Activated naive CD4-positive, alpha-beta T cell treated with anti-CD3 and anti-CD28 coated beads for 36 hours (primary cell): ENCODE results near the gene ARF1. TPM values are rescaled to one million over a fixed set of nuclear protein-coding genes. Genes with fewer than 3 reads are reported as not detected.

Source experiments
- CTCF ChIA-PET: fragments of 350-600 bp; sonication (Branson Sonifier 250); formaldehyde crosslinking; loops from one replicate; lab custom pipeline; 2021; ENCODE audit warnings: antibody characterized with exemption; lab: Charles Lee
- DNase-seq: peaks from one replicate; pipeline ENCODE4 v3.0.0-alpha.2; 2020
- H3K27ac Mint-ChIP-seq: one replicate; pipeline ENCODE4 v1.8.0; 2021; ENCODE audit warnings: mild to moderate bottlenecking, mixed read lengths
- H3K27me3 Mint-ChIP-seq: one replicate; pipeline ENCODE4 v1.8.0; 2021; ENCODE audit warnings: low read depth, mixed read lengths
- H3K36me3 Mint-ChIP-seq: one replicate; pipeline ENCODE4 v1.8.0; 2021; ENCODE audit warnings: low read depth, mixed read lengths
- H3K4me1 Mint-ChIP-seq: one replicate; pipeline ENCODE4 v1.8.0; 2021; ENCODE audit warnings: low read depth, mixed read lengths
- H3K4me3 Mint-ChIP-seq: one replicate; pipeline ENCODE4 v1.8.0; 2021; ENCODE audit warnings: mild to moderate bottlenecking, moderate library complexity, mixed read lengths
- H3K9me3 Mint-ChIP-seq: one replicate; pipeline ENCODE4 v1.8.0; 2021; ENCODE audit warnings: mixed read lengths
- intact Hi-C: fragments of 100-400 bp; cut with micrococcal nuclease; formaldehyde crosslinking; loops from one replicate; pipeline ENCODE4 v1.15.1; 2023
- total RNA-seq, 2 experiments: library from RNA; stranded (reverse); gene quantifications; one replicate each; pipeline ENCODE4 v1.2.3, GENCODE V29; 2021

Gene ARF1
- total RNA-seq, 2 experiments from 2014 or later, result 346 to 358 TPM

DNA sequence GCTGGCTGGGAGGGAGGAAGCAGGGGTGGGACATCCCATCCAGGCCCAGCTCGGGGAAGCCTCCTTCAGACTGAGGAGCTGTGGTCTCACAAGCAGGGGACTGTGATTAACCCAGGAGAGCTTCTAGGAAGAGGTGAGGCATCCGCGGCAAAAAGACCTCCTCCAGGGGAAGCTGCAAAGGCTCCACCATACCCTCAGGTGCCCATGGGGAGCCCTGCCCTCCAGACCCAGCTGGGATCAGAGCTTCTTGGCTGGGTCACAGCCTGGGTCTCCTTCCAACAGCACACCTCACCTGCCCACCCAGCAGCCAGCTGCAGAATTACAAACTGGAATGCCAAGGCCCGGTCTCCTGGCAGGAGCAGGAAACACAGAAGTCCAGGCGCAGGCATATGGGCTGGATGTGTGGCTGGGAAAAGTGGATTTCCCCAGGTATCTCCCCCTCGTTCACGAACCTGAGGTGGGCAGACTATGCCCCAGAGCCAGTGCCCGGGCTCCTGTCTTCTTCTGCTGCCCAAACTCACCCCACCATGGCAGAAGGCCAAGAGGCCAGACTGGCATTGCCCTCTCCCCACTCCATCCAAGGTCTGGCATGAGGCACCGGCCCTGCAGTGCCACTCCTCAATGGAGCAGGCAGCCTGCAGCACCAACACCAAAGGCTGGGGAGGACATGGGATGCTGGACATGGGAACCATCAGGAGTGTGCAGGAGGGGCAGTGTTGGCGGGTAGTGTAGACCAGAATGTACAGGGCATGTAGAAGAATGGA lies 15.4 kb upstream of the ARF1 start:
- no peak for DNase-seq
- intact Hi-C loops, result no loop called here
- H3K27me3 Mint-ChIP-seq, result peaks cover 8% of the 10 kb centered on the region
- H3K9me3 Mint-ChIP-seq, result no peaks in the 10 kb centered on the region
- no peaks in the 10 kb centered on the region for H3K36me3 Mint-ChIP-seq
- no peaks in the 10 kb centered on the region for H3K4me1 Mint-ChIP-seq
- no peak overlapping the region for H3K27ac Mint-ChIP-seq
- no peak overlapping the region for H3K4me3 Mint-ChIP-seq
- CTCF ChIA-PET, result no interaction called here

DNA sequence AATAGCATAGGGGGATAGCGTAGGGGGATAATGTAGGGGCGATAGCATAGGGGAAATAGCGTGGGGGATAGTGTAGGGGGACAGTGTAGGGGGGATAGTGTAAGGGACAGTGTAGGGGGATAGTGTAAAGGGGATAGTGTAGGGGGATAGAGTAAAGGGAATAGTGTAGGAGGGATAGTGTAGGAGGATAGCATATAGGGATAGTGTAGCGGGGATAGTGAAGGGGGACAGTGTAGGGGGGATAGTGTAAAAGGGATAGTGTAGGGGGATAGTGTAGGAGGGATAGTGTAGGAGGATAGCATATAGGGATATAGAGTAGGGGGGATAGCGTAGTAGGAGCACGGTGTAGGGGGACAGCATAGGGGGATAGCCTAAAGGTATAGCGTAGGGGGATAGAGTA lies 14.1 kb upstream of the ARF1 start:
- CTCF ChIA-PET, result no interaction called here
- no peaks in the 10 kb centered on the region for H3K9me3 Mint-ChIP-seq
- intact Hi-C loops, result no loop called here

DNA sequence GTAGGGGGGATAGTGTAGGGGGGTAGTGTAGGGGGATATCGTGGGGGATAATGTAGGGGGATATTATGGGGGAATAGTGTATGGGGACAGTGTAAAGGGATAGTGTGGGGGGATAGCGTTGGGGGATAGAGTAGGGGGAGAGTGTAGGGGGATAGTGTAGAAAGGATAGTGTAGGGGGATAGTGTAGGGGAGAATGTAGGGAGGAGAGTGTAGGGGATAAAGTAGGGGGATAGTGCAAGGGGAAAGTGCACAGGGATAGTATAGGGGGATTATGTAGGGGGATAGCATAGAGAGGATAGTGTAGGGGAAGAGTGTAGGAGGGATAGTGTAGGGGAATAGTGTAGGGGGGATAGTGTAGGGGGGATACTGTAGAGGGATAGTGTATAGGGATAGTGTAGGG lies 12.3 kb upstream of the ARF1 start:
- H3K4me1 Mint-ChIP-seq, result no peaks in the 10 kb centered on the region
- H3K4me3 Mint-ChIP-seq, result no peak overlapping the region
- H3K27ac Mint-ChIP-seq, result no peak overlapping the region
- CTCF ChIA-PET, result no interaction called here
- intact Hi-C loops, result no loop called here
- DNase-seq, result no peak
- H3K27me3 Mint-ChIP-seq, result peaks cover 8% of the 10 kb centered on the region
- no peaks in the 10 kb centered on the region for H3K36me3 Mint-ChIP-seq
- no peaks in the 10 kb centered on the region for H3K9me3 Mint-ChIP-seq

More for the DNA sequence above, 14.1 kb upstream of the ARF1 start:
- H3K27ac Mint-ChIP-seq, result no peak overlapping the region
- H3K36me3 Mint-ChIP-seq, result no peaks in the 10 kb centered on the region
- DNase-seq, result no peak
- H3K4me1 Mint-ChIP-seq, result no peaks in the 10 kb centered on the region
- no peak overlapping the region for H3K4me3 Mint-ChIP-seq
- peaks cover 8% of the 10 kb centered on the region for H3K27me3 Mint-ChIP-seq

DNA sequence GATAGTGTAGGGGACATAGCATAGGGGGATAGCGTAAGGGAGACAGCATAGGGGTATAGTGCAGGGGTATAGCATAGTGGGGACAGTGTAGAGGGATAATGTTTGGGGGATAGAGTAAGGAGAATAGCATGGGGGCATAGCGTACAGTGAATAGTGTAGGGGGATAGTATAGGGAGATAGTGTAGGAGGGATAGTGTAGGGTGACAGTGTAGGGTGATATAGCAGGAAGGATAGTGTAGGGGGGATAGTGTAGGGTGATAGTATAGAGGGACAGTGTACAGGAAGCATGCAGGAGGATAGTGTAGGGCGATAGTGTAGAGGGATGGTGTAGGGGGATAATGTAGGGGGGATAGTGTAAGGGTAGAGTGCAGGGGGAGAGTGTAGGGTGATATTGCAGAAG lies 11.7 kb upstream of the ARF1 start:
- intact Hi-C loops, result no loop called here
- DNase-seq, result no peak
- H3K4me1 Mint-ChIP-seq, result no peaks in the 10 kb centered on the region
- CTCF ChIA-PET, result no interaction called here
- H3K4me3 Mint-ChIP-seq, result no peak overlapping the region
- H3K27ac Mint-ChIP-seq, result no peak overlapping the region
- no peaks in the 10 kb centered on the region for H3K36me3 Mint-ChIP-seq
- H3K27me3 Mint-ChIP-seq, result peaks cover 5% of the 10 kb centered on the region
- no peaks in the 10 kb centered on the region for H3K9me3 Mint-ChIP-seq

DNA sequence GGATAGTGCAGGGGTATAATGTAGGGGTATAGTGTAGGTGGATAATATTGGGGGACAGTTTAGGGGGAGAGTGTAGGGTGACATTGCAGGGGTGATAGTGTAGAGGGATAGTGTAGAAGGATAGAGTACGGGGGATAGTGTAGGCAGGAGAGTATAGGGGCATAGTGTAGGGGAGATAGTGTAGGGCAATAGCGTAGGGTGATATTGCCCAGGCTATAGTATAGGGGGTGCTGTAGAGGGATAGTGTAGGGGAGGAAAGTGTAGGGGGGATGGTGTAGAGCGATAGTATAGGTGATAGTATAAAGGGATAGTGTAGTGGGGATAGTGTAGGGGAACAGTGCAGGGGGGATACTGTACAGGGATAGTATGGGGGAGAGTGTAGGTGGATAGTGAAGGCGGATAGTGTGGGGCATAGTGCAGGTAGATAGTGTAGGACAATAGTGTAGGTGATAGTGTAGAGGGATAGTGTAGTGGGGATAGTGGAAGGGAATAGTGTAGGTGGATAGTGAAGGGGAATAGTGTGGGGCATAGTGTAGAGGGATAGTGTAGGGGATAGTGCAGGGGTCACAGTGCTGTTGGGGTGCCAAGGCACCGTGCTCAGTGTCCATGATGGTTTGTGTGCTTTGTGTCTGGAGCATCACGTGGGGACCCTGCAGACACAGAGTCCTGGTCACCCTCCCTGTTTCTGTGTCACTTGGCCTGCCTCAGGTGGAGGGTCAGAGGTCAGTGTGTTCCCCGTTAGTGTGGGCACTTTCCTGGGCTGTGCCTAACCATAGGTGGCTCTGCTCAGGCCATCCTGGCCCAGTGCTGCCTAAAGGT lies 10.5 kb upstream of the ARF1 start:
- intact Hi-C loops, result no loop called here
- Mint-ChIP-seq H3K27me3 (no peaks in the 10 kb centered on the region), H3K9me3 (no peaks in the 10 kb centered on the region), H3K4me1 (no peaks in the 10 kb centered on the region), H3K36me3 (no peaks in the 10 kb centered on the region), H3K4me3 (no peak overlapping the region), H3K27ac (no peak overlapping the region)
- no peak for DNase-seq
- CTCF ChIA-PET, result no interaction called here

DNA sequence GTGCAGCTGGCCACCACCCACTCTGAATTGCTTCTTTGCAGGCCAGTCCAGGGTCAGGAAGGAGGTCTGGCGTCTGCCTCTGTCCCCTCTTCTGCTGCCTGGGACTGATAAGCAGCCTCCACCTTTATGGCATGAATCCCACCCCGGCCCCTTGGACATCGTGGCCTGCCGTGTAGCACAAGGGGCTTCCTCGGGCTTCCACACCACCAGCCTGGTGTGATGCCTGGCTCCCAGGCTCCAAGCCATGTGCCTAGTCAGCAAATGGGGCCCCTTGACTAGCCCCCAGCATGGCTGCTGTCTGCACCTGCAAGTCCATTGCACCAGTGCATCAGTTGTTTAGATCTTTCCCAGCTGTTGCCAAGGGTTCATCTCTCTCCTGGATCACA lies 9.9 kb upstream of the ARF1 start:
- Mint-ChIP-seq H3K4me1 (no peaks in the 10 kb centered on the region), H3K4me3 (no peak overlapping the region), H3K27me3 (no peaks in the 10 kb centered on the region), H3K9me3 (no peaks in the 10 kb centered on the region), H3K27ac (no peak overlapping the region), H3K36me3 (no peaks in the 10 kb centered on the region)
- CTCF ChIA-PET, result no interaction called here
- DNase-seq, result no peak
- intact Hi-C loops, result no loop called here

DNA sequence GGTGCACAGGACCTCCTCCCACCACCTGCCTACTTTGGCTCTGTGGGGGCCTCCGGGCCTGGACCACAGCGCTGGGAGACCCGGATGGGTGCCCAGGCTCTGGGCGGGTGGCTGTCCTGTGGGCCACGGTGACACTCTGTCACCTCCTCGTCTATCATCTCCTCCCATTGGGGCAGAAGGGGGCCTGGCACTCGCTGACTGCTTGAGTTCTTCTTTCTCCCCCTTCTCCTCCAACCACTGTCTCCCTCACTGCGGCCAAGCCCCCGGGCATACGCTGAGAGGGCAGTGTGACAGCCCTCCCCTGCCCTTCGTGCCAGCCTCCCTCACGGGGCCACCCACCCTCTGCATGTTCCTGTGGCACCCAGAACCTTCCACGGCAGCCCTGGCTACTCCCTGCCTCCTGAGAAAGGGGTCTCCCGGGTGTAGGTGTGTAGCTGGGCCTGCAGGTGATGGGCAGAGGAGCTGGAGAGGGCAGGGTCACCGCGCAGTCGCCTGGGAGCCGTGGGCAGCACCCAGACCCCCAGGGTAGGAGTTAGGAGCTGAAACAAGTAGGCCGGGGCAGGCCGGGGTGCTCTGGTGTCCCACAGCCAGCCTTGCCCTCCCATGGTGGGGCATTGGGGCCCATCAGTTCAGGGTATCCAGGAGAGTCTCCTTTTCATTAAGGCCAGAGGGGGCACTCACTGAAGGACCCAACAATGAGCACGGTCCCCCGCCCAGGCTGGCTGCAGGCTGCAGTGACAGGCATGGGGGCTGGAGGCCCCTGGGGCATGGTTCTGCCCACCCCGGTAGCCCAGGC lies 9.2 kb upstream of the ARF1 start:
- no peaks in the 10 kb centered on the region for H3K4me1 Mint-ChIP-seq
- no peaks in the 10 kb centered on the region for H3K36me3 Mint-ChIP-seq
- CTCF ChIA-PET, result interaction anchor here (1.5 kb wide), 1 partner anchor 68 kb away, joined by 3 read pairs; no protein-coding TSS in a partner anchor
- no peak overlapping the region for H3K27ac Mint-ChIP-seq
- H3K27me3 Mint-ChIP-seq, result no peaks in the 10 kb centered on the region
- no peak overlapping the region for H3K4me3 Mint-ChIP-seq
- intact Hi-C loops, result no loop called here
- H3K9me3 Mint-ChIP-seq, result no peaks in the 10 kb centered on the region
- DNase-seq, result no peak

DNA sequence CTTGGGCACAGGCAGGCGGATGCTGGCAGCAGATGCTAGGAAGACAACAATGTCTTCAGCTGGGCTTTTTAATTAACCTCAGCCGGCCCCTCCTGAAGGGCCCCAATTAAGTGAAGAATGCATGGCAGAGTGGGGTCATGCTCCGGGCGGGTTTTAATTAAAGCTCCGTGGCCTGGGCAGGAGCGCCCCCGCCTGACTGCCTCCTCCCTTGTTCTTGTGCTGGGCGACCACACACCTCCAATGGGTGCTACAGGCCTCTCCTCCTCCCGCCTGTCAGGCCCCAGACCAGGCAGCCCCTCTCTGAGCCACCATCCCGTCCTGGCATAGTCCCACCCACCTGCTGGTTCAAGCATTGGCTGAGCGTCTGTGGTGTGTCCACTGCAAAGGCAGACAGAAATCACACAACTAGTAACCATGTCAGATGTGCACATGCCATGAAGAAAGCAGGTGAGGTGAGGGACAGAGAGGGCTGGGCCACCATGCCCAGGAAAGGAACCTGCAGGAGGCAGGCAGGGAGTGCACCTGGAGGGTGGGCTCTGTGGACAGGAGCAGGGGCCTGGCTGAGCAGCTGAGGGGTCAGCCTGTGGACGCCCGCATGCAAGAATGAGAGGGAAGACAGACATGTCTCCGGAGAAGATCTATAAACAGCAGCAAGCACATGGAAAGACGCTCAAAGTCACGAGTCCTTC lies 8.5 kb upstream of the ARF1 start:
- Mint-ChIP-seq H3K36me3 (no peaks in the 10 kb centered on the region), H3K4me3 (no peak overlapping the region), H3K9me3 (no peaks in the 10 kb centered on the region), H3K27me3 (no peaks in the 10 kb centered on the region), H3K4me1 (peaks cover 3% of the 10 kb centered on the region), H3K27ac (no peak overlapping the region)
- CTCF ChIA-PET, result interaction anchor here (0.9 to 1.5 kb wide), 2 partner anchors 69 to 74 kb away, joined by 3 read pairs; no protein-coding TSS in a partner anchor
- intact Hi-C loops, result no loop called here
- DNase-seq, result no peak

DNA sequence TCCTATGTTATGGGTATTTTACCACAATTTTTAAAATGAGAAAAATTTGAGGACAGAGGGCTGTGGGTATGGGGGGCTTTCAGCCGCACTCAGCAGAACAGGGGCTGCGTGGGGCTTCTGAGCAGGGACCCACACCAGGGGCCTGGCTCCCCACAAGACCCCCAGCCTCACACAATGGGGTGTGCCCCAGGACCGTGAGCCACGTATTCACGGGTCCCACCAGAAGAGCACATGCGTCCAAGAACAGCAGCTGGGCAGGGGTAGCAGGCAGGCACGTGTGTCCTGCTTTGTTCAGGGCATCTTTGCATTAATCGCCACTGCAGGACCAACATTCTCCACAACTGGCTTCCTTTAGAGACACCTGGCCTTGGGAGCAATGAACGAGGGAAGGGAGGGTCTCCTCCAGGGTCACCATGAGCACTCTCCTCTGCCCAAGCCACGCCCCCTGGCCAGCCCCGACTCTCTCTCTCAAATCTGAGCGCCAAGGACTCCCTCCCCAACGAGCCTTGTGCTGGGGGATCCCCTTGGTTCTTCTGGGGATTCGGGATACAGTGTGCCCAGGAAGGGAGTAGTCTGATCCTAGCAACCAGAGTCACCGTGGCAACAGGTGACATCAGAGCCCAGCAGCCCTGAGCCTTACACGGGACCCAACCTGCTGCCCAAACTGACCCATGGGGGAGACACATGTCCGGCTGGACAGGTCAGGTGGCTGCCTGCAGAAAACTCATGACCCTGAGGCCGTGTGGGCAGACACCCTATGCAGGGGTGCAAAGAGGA lies 7.4 kb upstream of the ARF1 start:
- CTCF ChIA-PET, result interaction anchor here (0.5 to 1.5 kb wide), 3 partner anchors 70 to 162 kb away, joined by 3 to 9 read pairs (median 3); no protein-coding TSS in a partner anchor
- Mint-ChIP-seq H3K4me1 (peaks cover 7% of the 10 kb centered on the region), H3K36me3 (peaks cover 1% of the 10 kb centered on the region), H3K4me3 (no peak overlapping the region), H3K27me3 (no peaks in the 10 kb centered on the region), H3K27ac (no peak overlapping the region), H3K9me3 (no peaks in the 10 kb centered on the region)
- intact Hi-C loops, result no loop called here
- no peak for DNase-seq

DNA sequence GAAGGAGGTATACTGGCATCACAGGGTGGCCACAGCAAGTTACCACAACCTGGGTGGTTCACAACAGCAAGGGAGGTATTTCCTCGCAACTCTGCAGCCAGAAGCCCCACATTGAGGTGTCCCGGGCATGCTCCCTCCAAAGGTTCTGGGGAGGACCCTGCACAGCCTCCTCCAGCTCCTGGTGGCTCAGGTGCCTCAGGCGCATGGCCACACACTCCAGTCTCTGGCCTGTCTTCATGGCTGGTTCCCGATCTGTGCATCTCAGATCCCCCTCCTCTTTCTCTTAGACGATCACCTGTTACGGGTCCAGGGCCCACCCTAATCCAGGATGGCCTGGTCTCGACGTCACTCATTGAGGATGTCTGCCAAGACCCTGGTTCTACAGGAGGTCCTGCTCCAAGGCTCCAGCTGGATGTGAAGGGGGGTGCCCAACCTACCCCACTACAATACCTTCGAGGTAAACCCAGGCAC lies 6.7 kb upstream of the ARF1 start:
- intact Hi-C loops, result no loop called here
- Mint-ChIP-seq H3K4me3 (no peak overlapping the region), H3K9me3 (no peaks in the 10 kb centered on the region), H3K4me1 (peaks cover 11% of the 10 kb centered on the region), H3K27me3 (no peaks in the 10 kb centered on the region), H3K36me3 (peaks cover 1% of the 10 kb centered on the region), H3K27ac (no peak overlapping the region)
- no peak for DNase-seq
- CTCF ChIA-PET, result interaction anchor here (0.5 kb wide), 1 partner anchor 161 kb away, joined by 9 read pairs; no protein-coding TSS in a partner anchor

DNA sequence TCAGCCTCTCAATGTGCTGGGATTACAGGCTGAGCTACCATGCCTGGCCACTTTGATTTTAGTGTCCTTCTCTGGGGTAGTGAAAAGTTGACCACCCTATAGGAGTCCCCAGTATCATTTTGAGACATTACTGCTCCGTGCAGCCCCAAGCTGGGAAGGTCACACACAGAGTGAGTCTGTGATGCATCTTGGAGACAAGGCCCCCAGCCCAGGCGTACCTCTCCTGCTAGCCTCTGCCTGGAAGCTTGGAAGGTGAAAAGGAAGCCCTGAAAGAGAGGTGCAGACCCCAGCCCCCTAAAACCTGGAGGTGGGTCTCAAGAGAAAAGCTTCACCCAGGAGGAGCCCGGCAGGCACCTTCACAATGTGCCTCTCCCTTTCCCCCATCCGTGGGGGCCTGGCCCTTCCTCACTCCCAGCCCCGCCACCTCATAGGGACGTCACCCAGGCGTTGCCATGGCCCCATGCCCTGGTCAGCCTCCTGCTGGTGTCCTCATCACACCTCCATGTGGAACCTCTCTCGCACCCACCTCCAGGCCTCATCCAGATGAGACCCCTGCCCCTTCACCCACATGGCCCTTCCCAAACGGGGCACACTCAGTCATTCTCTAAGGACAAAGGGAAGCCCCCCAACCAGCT lies 5.6 kb upstream of the ARF1 start:
- CTCF ChIA-PET, result interaction anchor here (0.6 to 1.2 kb wide), 2 partner anchors 78 to 354 kb away, joined by 3 to 6 read pairs; no protein-coding TSS in a partner anchor
- Mint-ChIP-seq H3K27me3 (no peaks in the 10 kb centered on the region), H3K4me3 (no peak overlapping the region), H3K36me3 (peaks cover 3% of the 10 kb centered on the region), H3K9me3 (no peaks in the 10 kb centered on the region), H3K27ac (no peak overlapping the region), H3K4me1 (peaks cover 14% of the 10 kb centered on the region)
- intact Hi-C loops, result no loop called here
- DNase-seq, result no peak
